Uterus (tissue), 2 donors: ENCODE measurements around the gene SHISA9.

Experiments
- POLR2A ChIP-seq, 2 donors: fragments of 450-650 bp; IDR thresholded peaks; one replicate each; pipeline ENCODE4 v1.6.1; 2016; ENCODE audit warnings: antibody characterized with exemption in 2 of 2, mild to moderate bottlenecking in 1 of 2, moderate library complexity in 1 of 2
- TF ChIP-seq, protein P1 (sequence below), 4 experiments: fragments of 200-600 bp in 2 of 4; fragments of 450-650 bp in 2 of 4; sonication (generic) in 2 of 4; IDR thresholded peaks; one replicate each; pipeline ENCODE4 v1.5.1; 2016 to 2019; ENCODE audit warnings: antibody characterized with exemption in 4 of 4, mild to moderate bottlenecking in 2 of 4, moderate library complexity in 1 of 4

DNA sequence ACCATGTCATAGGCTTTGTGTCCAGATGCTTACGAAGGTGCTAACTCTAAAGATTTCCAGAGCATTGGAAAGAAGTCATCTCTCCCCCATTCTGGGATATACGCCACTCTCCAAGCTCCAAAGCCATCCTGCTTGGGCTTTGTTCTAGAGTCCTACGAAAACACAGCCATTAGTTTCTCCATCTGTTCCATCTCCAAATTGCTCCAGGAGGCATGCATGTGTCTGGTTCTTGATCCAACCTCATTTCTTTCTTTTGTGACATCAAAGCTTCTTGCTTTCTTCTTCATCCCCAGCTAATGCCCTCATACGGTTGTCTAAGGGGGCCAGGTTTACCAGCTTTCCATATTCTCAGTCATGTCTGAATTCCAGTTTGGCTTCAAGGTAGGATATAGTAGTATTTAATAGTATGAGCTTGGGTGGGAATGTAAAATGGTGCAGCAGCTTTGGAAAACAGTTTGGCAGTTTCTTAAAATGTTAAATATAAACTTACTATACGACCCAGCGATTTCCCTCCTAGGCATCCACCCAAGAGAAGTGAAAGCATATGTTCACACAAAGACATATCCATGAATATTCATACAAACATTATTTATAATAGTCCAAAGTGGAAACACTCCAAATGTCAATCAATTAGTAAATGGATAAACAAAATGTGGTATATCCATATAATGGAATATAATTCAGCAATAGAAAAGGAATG is 202.6 kb downstream of the SHISA9 start:
- TF ChIP-seq, protein P1, sequence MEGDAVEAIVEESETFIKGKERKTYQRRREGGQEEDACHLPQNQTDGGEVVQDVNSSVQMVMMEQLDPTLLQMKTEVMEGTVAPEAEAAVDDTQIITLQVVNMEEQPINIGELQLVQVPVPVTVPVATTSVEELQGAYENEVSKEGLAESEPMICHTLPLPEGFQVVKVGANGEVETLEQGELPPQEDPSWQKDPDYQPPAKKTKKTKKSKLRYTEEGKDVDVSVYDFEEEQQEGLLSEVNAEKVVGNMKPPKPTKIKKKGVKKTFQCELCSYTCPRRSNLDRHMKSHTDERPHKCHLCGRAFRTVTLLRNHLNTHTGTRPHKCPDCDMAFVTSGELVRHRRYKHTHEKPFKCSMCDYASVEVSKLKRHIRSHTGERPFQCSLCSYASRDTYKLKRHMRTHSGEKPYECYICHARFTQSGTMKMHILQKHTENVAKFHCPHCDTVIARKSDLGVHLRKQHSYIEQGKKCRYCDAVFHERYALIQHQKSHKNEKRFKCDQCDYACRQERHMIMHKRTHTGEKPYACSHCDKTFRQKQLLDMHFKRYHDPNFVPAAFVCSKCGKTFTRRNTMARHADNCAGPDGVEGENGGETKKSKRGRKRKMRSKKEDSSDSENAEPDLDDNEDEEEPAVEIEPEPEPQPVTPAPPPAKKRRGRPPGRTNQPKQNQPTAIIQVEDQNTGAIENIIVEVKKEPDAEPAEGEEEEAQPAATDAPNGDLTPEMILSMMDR (IDR thresholded peaks at IDR 0.05), result no peak
- TF ChIP-seq POLR2A (IDR thresholded peaks at IDR 0.05), result no peak
